Thyroid gland (tissue), 4 donors: Measurements from ENCODE around the gene OBSCN. TPM values are rescaled to one million over a fixed set of nuclear protein-coding genes. Genes with fewer than 3 reads are reported as not detected.

Experiments used
- DNase-seq, 2 donors: peaks; one replicate each; pipeline ENCODE4 v3.0.0-alpha.2; 2019
- H3K27ac ChIP-seq, 3 donors: fragments of 200-600 bp; sonication (generic); 1 replicate in 2 of 3; 2 replicates in 1 of 3; pipeline ENCODE4 v1.5.1; 2016 to 2019; ENCODE audit warnings: mild to moderate bottlenecking in 1 of 3, moderate library complexity in 1 of 3
- H3K27me3 ChIP-seq: fragments of 200-600 bp; sonication (generic); one replicate; pipeline ENCODE4 v1.5.1; 2019
- H3K36me3 ChIP-seq, 2 donors: fragments of 200-600 bp; sonication (generic); one replicate each; pipeline ENCODE4 v1.5.1; 2016 to 2019
- H3K4me1 ChIP-seq, 2 donors: fragments of 200-600 bp; sonication (generic); one replicate each; pipeline ENCODE4 v1.5.1; 2017 to 2019
- H3K4me3 ChIP-seq, 3 donors: fragments of 200-600 bp; sonication (generic); replicated peaks in 1 of 3; 1 replicate in 2 of 3; 2 replicates in 1 of 3; pipeline ENCODE4 v1.5.1; 2016; ENCODE audit warnings: mild to moderate bottlenecking in 1 of 3
- H3K9me3 ChIP-seq: fragments of 200-600 bp; sonication (generic); one replicate; pipeline ENCODE4 v1.5.1; 2017
- POLR2A ChIP-seq, 2 donors: fragments of 450-650 bp; IDR thresholded peaks; one replicate each; pipeline ENCODE4 v1.6.1; 2017; ENCODE audit warnings: antibody characterized with exemption in 2 of 2, mild to moderate bottlenecking in 2 of 2, moderate library complexity in 1 of 2
- WGBS, 2 donors: methylation state at CpG; one replicate each; pipeline ENCODE4 v1.1.5; 2017; 5-methylcytosine and 5-hydroxymethylcytosine counted together
- intact Hi-C: fragments of 100-400 bp; cut with DNase I; formaldehyde crosslinking; loops from one replicate; pipeline ENCODE4 v1.15.1; 2023
- total RNA-seq, 4 donors: library from RNA; depleted of rRNA; stranded (reverse); fragments of >200 nt; gene quantifications; one replicate each; pipeline ENCODE4 v1.2.3, GENCODE V29; 2016
- TF ChIP-seq, protein P1 (sequence below), 6 experiments: fragments of 200-600 bp in 3 of 6; fragments of 450-650 bp in 3 of 6; sonication (generic) in 3 of 6; IDR thresholded peaks; one replicate each; pipeline ENCODE4 v1.5.1; 2016 to 2019; ENCODE audit warnings: antibody characterized with exemption in 6 of 6, mild to moderate bottlenecking in 2 of 6, inconsistent platforms in 1 of 6, moderate library complexity in 1 of 6

The OBSCN gene
- total RNA-seq, 4 donors from 2014 or later = 24.0 to 35.1 (median 31.5) TPM

DNA sequence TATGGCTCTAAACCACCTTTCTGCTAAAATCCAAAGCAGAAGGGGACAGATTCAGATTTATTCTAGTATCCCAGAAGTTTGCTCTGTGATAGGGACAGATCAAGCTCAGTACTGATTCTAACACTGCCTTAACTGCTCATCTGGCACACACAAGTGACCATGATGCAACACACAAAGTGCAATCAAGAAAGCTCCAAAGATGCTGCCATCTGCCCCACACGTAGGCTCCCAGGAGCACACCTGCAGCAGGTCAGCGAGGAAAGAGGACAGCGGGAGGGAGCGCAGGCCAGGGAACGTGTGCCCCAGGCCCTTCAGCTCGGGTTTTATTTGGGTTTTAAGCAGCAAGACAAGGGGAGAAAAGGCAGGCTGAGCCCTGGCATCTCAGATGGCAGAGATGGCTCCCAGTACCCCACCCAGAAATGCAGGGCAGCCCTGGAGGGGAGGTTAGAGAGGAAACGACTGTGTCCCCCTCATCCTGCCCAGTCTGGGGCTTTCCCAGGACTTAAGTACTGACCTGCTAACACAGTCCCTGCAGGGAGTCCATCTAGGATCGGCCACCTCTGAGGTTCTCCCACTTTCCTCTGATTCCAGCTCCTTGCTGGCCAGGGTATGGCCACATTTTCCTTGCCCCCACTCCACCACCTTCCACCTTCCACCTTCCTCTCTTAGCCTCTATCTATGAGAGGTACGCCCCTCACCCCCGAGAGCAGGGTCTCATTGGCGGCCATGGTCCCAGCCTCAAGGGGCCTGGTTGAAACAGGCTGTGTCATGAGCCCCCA lies 197.5 kb downstream of the OBSCN start:
- TF ChIP-seq, protein P1, sequence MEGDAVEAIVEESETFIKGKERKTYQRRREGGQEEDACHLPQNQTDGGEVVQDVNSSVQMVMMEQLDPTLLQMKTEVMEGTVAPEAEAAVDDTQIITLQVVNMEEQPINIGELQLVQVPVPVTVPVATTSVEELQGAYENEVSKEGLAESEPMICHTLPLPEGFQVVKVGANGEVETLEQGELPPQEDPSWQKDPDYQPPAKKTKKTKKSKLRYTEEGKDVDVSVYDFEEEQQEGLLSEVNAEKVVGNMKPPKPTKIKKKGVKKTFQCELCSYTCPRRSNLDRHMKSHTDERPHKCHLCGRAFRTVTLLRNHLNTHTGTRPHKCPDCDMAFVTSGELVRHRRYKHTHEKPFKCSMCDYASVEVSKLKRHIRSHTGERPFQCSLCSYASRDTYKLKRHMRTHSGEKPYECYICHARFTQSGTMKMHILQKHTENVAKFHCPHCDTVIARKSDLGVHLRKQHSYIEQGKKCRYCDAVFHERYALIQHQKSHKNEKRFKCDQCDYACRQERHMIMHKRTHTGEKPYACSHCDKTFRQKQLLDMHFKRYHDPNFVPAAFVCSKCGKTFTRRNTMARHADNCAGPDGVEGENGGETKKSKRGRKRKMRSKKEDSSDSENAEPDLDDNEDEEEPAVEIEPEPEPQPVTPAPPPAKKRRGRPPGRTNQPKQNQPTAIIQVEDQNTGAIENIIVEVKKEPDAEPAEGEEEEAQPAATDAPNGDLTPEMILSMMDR (IDR thresholded peaks at IDR 0.05) = no peak
- TF ChIP-seq POLR2A (IDR thresholded peaks at IDR 0.05) = no peak
- Histone ChIP-seq H3K27ac (peak overlapping the region in 1 of 3 donors; percentile 45), H3K4me3 (peak overlapping the region in 2 of 3 donors; percentile 22 to 85), H3K27me3 (no peaks in the 10 kb centered on the region), H3K36me3 (peaks cover 2 to 6% of the 10 kb centered on the region in 2 donors), H3K4me1 (peaks cover 27 to 31% of the 10 kb centered on the region in 2 donors), H3K9me3 (no peaks in the 10 kb centered on the region)
- no peak for DNase-seq
- intact Hi-C loops = loop anchor here (5.0 kb wide), 1 partner anchor 82 kb away; the partner anchor contains the start of gene RNF187
- WGBS, 2 donors = 19 to 25% methylated on average over 11 of the region's 11 CpGs

DNA sequence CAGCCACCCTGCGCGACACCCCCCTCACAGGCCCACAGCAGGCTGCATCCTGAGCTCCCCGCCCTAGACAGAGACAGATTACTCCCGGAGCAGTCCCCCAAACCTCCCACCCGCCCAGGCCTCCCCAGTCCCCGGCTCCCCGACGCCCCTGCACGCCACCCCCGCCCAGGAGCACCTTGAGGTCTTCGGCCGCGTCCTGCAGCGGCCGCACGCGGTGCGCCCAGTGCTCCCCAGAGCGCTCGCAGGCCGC lies 198.1 kb downstream of the OBSCN start:
- Histone ChIP-seq H3K27ac (peak overlapping the region in 1 of 3 donors; percentile 45), H3K27me3 (no peaks in the 10 kb centered on the region), H3K4me1 (peaks cover 27 to 31% of the 10 kb centered on the region in 2 donors), H3K4me3 (peak overlapping the region; percentile 22 to 89 (median 85)), H3K9me3 (no peaks in the 10 kb centered on the region), H3K36me3 (peaks cover under 1 to 2% of the 10 kb centered on the region in 2 donors)
- intact Hi-C loops = loop anchor here (5.0 kb wide), 1 partner anchor 81 kb away; the partner anchor contains the start of gene RNF187
- DNase-seq = peak in 1 of 2 donors; percentile 14
- 0 to 1% methylated on average over 2 to 11 of the region's 21 CpGs for WGBS, 2 donors
- no peak for TF ChIP-seq POLR2A (IDR thresholded peaks at IDR 0.05)
- TF ChIP-seq, protein P1 (IDR thresholded peaks at IDR 0.05) = no peak

DNA sequence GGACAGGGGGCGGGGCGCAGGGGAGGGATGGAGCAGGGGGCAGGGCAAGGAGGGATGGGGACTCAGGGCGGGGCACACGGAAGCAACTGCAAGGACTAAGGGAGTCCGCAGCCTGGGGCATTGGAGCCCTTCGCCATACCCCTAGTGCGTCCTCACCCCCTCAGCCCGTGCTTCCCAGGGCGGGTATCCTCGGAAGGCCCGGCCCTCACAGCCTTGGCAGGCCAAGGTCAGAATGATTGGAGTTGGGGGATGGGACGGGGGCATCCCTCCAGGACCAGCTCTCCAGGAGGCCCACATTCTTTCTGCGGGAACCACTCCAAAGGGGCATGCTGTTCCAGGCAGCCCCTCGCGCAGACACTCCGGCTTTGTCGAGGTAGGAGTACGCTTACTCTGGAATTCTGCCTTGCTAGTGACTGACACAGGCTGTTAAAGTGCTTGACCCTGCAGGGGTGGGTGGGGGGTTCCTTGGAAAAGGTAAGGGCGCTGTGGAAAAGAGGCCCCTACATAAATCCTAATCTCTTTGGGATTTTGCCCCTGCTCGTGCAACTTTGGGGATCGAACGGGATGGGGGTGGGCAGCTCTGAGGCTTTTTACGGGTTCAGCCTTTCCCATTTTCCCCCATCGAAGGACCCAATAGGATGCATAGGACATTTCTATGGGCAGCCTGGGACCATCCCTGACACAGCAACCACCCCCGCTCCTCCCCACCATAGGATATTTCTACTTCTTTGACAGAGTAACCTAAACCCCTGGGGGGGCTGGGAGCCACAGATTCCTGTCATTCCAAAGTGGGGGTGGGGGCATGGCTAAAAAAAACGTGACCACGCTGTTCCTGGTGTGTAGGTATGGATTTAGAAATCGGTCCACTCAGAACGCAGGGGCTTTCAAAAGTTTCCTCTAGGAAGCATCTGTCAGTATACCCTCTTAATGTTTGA lies 199.5 kb downstream of the OBSCN start:
- peak overlapping the region; percentile 59 to 61 (median 61) for H3K27ac ChIP-seq
- DNase-seq = no peak
- H3K36me3 ChIP-seq = no peaks in the 10 kb centered on the region
- peaks cover 27 to 31% of the 10 kb centered on the region in 2 donors for H3K4me1 ChIP-seq
- WGBS, 2 donors = 23 to 55% methylated on average over 11 to 25 of the region's 29 CpGs
- peak overlapping the region in 2 of 3 donors; percentile 53 to 85 for H3K4me3 ChIP-seq
- H3K27me3 ChIP-seq = no peaks in the 10 kb centered on the region
- intact Hi-C loops = loop anchor here (5.0 kb wide), 1 partner anchor 80 kb away; the partner anchor contains the start of gene RNF187
- TF ChIP-seq, protein P1 (IDR thresholded peaks at IDR 0.05) = no peak
- TF ChIP-seq POLR2A (IDR thresholded peaks at IDR 0.05) = no peak
- no peaks in the 10 kb centered on the region for H3K9me3 ChIP-seq

DNA sequence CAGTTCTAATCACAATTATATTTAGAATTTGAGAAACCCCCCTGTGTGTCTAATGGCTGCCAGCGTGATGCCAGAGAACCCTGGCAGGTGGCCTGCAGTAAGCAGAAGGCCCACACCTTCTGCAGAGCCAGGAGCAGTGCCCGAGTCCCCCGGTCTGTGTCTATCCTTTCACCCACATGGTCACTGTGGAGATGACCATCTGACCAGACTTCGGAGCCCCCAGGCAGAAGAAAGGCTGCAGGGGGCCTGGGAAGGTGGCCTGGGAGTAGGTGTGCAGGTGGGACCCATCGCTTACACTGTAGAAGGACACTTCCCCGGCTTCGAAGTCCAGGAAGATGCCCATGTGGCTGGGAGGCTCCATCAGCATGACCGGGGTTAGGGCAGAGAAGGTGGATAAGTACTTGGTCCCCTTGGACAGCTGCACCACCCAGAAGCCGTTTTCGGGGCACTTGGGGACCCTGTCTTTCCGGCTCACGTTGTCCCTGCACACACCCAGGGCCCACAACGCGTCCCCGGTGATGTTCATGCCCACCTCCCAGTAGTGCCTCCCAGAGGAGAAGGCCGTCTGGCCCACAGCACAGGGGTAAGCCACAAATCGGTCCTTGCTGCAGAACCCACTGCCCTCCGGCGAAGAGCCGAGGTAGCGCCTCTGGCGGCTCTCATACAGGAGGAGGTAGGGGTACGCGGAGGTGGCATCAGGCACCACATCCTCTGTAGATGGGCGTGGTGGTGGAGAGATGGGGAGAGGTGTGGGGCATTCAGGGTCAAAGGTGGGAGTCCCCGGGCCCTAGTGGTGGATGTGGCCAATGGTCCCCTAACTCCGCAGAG lies 200.4 kb downstream of the OBSCN start:
- no peak for DNase-seq
- H3K27ac ChIP-seq = no peak overlapping the region
- intact Hi-C loops = loop anchor here (5.0 kb wide), 1 partner anchor 79 kb away; the partner anchor contains the start of gene RNF187
- no peaks in the 10 kb centered on the region for H3K9me3 ChIP-seq
- no peak overlapping the region for H3K4me3 ChIP-seq
- no peaks in the 10 kb centered on the region for H3K36me3 ChIP-seq
- no peaks in the 10 kb centered on the region for H3K27me3 ChIP-seq
- no peak for TF ChIP-seq POLR2A (IDR thresholded peaks at IDR 0.05)
- TF ChIP-seq, protein P1 (IDR thresholded peaks at IDR 0.05) = no peak
- H3K4me1 ChIP-seq = peaks cover 27 to 31% of the 10 kb centered on the region in 2 donors
- WGBS, 2 donors = 93 to 96% methylated on average over 26 to 27 of the region's 27 CpGs
